Measurements from ENCODE around the gene TFDP3.

TFDP3 gene

GRCh38 chrX:133218329-133218728 is at the start of gene TFDP3:
Gene TFDP3 (minus strand): TSS chrX:133218354. CDS start chrX:133218259, 95 bp downstream.
- DNase-seq (ENCODE audit: low spot score), result no peak

- no peak for DNase-seq (ENCODE audit: low spot score)
Observed at GRCh38 chrX:133267621-133268020, 49.5 kb upstream of the TFDP3 start.

- no peak for DNase-seq (ENCODE audit: low spot score)
Observed at GRCh38 chrX:133265331-133265730, 47.2 kb upstream of the TFDP3 start.

- DNase-seq (ENCODE audit: low spot score), result no peak
Observed at GRCh38 chrX:133258481-133258880, 40.3 kb upstream of the TFDP3 start.

- DNase-seq (ENCODE audit: low spot score), result peak; percentile 60
Observed at GRCh38 chrX:133254666-133255065, 36.5 kb upstream of the TFDP3 start.

- DNase-seq (ENCODE audit: low spot score), result no peak
Observed at GRCh38 chrX:133251204-133251603, 33.0 kb upstream of the TFDP3 start.

GRCh38 chrX:133250184-133251100 is 32.3 kb upstream of the TFDP3 start:
- DNase-seq (ENCODE audit: low spot score), result no peak

DNA sequence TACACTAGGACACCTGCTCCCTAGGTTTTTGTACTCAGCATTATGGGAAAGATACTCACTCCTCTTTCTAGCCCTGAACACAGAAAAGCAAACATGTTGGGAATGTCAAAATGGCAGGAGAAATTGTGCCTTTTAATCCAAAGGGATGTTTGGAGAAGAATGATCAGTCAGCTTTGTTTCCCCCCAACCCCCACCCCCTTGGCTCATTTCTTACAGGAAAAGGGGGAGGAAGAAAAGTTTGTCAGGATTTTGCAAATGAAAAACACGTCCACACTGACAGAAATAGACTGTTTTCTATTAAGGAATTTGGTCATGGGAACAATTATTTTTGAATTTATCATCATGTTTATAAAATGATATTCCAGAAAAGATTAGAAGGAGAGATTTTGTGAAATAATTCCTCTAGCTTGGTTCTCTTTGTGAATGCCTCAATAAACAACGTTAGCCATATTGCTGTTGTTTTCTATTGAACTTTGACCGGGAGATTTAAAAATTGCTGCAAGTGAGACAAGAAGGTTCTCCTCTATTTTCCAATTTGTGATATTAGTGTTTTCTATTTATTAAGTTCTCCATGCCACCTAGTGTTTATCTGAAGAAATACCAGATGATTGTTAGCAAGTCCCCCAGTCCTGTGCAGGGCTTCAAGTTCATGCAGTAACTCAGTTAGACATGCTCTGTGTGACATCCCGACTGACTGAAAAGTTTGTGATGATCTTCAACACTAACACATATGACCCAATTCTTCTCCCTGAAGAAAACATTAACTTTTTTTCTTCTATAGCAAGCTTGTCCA is 31.3 kb upstream of the TFDP3 start:
- DNase-seq (ENCODE audit: low spot score), result peak; percentile 17

- no peak for DNase-seq (ENCODE audit: low spot score)
Observed at GRCh38 chrX:133248177-133248576, 30.0 kb upstream of the TFDP3 start.

GRCh38 chrX:133246921-133247320 is 28.8 kb upstream of the TFDP3 start:
- no peak for DNase-seq (ENCODE audit: low spot score)

GRCh38 chrX:133235830-133236229 is 17.7 kb upstream of the TFDP3 start:
- no peak for DNase-seq (ENCODE audit: low spot score)

DNA sequence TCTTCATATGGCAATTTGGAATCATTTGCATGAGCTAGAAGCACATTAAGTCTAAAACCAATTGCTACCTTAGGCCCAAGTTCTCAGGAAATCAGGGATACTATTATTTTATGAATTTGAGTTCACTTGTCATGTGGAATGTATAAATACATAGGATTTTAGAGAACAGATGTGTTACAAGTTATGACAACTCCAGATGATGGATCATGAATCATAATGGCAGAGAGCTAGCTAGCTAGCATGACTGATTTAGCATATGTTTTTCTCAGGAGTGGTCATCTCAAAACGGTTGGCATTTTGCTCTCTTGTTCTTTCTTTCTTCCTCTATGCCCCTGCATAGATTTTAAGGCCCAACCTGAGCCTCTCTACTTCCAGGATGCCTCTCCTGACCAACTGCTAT is 14.2 kb upstream of the TFDP3 start:
- no peak for DNase-seq (ENCODE audit: low spot score)

DNA sequence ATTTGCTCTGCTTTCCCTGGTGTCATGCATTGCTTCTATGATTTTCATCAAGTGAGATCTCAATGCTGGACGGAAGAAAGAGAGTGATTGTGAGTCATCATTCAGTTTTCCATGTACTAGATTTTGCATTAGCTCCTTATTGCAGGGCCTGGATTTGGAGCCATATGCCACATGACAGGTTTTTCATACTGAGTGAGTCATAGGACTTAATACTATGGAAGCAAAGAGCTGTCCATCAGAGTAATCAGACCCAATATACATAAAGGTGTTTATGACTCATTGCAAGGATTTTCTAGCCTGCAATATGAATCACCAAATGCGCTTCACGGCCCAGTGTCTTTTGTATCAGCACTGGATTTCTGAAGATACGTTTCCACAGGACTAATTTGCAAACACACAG is 11.2 kb upstream of the TFDP3 start:
- DNase-seq (ENCODE audit: low spot score), result peak; percentile 90

DNA sequence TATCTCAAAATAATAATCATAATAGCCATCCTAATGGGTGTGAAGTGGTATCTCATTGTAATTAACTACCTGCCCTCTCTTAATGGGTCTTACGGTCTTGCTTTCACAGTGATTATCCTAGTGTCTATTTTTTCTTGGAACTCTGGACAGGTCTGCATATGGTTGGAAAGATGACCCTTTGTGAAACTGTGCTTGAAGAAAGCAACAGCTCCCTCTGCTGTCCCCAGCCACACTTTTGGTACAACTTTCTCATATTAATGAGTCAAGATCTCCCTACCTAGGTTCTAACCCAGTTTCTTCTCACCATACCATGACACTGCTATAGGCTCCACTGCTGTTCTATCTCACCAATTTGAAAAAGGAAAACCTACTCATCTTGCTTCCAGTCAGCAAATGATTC is 2.4 kb downstream of the TFDP3 start:
- DNase-seq (ENCODE audit: low spot score), result peak; percentile 28

DNA sequence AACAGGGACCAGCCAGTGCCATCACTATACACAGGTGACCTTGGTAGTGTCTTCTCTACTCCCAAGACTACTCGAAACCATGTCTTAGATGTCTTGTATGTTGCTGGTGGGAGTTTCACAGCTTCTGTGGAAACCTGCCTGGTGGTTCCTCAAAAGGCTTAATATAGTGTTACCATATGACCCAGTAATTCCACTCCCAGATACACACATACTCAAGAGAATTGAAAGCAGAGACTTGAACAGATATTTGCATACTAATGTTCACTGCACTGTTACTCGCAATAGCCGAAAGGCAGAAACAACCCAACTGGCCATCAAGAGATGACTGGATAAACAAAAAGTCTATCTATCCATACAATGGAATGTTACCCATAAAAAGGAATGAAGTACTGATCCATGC is 3.1 kb downstream of the TFDP3 start:
- DNase-seq (ENCODE audit: low spot score), result no peak

- no peak for DNase-seq (ENCODE audit: low spot score)
Observed at GRCh38 chrX:133214301-133214700, 3.9 kb downstream of the TFDP3 start.

- no peak for DNase-seq (ENCODE audit: low spot score)
Observed at GRCh38 chrX:133213117-133213516, 5.0 kb downstream of the TFDP3 start.

DNA sequence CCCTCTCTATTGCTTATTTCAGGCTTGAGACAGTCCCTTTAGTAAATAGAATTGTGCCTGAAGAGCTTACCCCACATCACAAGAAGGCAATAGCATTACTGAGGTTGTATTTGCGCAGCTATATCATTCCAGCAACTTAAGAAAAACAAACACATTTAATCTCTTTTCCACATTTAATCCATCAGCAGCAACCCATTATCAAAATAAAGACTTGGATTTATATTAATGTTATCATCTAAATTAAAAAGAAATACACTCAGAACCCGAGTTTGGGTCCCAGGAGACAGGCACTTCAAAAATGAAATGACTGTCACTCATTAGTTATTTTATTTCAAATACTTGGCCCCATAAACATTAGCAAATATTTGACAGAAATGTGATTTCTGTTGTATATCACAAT is 10.4 kb downstream of the TFDP3 start:
- no peak for DNase-seq (ENCODE audit: low spot score)

- peak; percentile 25 for DNase-seq (ENCODE audit: low spot score)
Observed at GRCh38 chrX:133191739-133192039, 26.5 kb downstream of the TFDP3 start.

DNA sequence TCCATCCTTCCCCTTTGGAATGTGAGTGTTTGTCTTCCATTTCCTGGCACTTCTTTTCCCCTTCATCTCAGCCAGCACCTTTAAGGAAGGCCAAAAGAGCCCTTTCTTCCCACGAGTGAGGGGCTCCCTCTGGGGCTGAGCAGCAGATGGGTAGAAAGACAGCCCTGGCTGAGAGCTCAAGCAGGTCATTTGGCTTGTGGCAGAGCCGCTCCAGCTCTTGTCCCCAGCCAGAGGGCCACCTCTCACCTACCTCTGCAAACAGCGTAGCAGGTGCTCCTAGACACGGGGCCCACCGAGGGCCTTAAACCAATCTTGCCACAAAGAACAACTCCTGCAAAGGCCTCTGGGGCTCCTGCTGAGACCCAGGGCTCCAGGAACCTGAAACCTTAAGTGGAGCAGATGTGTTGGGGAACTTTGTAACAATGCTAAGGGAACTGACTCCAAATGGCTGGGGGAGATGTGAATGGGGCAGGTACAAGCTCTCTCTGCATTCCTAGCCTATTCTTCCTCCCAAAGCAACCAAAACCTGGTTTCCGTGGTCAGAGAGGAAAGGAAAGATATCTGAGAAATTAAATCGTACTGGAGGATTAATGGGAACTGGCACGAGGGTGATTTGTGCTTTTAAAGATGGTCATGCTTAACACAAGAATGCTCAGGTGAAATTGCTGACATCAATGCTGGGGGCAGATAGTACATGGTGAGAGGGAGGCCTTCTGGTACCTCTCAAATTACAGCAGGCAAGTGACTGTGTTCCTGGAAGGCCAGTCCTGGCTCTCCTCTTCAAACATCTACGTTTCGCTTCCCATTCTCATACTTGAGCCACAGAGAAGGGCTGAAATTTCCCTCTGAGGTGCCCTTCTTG is 27.0 kb downstream of the TFDP3 start:
- DNase-seq (ENCODE audit: low spot score), result no peak

GRCh38 chrX:133189195-133189594 is 29.0 kb downstream of the TFDP3 start:
- no peak for DNase-seq (ENCODE audit: low spot score)

DNA sequence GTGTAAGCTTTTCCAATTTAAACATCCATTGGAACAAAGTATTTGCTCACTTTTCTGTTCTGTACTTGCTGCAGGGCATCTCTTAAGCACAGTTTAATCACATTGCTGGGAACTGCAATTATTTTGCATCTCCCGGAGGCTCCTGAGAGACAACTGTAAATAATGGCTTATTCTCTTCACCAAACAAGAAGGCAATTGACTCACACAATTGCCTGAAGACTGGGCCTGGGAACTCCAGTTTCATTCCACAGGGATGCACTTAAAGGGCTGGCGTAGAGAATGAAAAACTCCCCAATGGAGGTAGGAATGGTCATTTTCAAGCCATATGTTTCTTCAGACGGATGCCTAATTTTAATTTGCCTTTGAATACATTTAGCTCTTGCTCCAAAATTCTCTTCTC is 29.5 kb downstream of the TFDP3 start:
- peak; percentile 37 for DNase-seq (ENCODE audit: low spot score)

Data from COLO829 (cell line).